ENCODE results near the gene PDE7B.

The PDE7B gene

DNA sequence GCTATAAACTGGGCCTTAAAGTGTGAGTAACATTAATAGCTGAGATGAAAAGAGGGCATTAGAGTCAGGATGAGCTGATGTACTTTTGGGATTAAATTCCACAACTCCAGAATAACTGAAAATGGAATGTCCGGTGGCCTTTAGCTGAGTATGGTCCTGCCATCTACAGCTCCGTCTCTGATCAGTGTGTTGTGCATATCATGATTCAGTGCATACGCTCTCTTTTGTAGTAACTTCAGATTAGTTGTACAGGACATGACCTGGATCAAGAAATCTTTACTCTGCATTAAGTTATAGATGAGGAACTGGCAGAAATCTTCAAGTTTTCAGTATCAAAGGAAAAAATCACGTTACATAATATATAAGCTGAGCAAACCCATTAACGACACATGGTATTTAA lies 306.2 kb downstream of the PDE7B start:
- no peak overlapping the region for H3K27ac Mint-ChIP-seq
- no peak overlapping the region for H3K4me3 Mint-ChIP-seq
- no peaks in the 10 kb centered on the region for H3K36me3 Mint-ChIP-seq
- no peaks in the 10 kb centered on the region for H3K27me3 Mint-ChIP-seq
- H3K9me3 Mint-ChIP-seq (ENCODE audit: low read depth), result no peaks in the 10 kb centered on the region
- no peaks in the 10 kb centered on the region for H3K4me1 Mint-ChIP-seq (ENCODE audit: low read depth)

DNA sequence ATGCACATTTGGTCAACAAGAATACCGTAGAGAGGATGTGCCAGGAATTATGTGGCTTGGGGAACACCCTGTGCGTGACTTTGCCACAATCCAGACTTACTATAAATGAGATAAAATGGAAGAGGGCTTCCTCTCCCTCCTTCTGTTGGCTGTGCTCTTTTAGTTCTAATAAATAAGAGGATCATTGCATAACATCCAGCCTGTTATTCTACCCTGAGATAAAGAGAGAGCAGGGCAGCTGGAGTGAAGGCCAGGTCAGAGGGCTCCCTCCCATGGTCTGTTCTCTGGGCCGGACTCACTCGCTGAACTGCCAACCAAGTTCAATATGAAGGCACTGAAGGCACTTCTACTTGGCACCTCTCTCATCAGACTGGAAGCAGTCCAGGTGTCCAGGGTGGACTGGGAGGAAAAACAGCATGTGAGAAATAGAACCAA lies 306.9 kb downstream of the PDE7B start:
- Mint-ChIP-seq H3K27ac (no peak overlapping the region), H3K4me3 (no peak overlapping the region), H3K27me3 (no peaks in the 10 kb centered on the region), H3K4me1 (ENCODE audit: low read depth) (no peaks in the 10 kb centered on the region), H3K9me3 (ENCODE audit: low read depth) (no peaks in the 10 kb centered on the region), H3K36me3 (no peaks in the 10 kb centered on the region)

- Mint-ChIP-seq H3K27me3 (no peaks in the 10 kb centered on the region), H3K4me3 (no peak overlapping the region), H3K36me3 (no peaks in the 10 kb centered on the region), H3K4me1 (ENCODE audit: low read depth) (no peaks in the 10 kb centered on the region), H3K9me3 (ENCODE audit: low read depth) (no peaks in the 10 kb centered on the region), H3K27ac (no peak overlapping the region)
Measured at GRCh38 chr6:136158971-136159370, 307.5 kb downstream of the PDE7B start.

DNA sequence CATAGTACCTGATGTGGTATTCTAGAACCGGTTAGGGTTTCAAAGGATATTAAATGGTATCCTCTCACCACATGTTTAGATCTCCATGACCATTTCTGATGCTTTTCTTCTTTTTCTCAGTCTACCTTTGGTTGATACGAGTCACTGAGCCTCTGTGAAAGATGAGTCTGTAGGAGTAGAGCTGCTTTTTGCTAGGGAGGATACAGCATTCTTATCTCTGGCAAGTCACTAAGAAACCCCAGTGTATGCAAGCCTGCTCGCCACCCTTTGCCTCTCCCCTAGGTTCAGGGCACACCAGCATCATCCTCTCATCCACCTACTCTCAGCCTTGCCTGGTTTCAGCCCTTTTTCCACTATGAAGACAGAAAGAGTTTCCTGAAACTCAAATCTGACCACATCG lies 308.7 kb downstream of the PDE7B start:
- Mint-ChIP-seq H3K4me1 (ENCODE audit: low read depth) (no peaks in the 10 kb centered on the region), H3K4me3 (no peak overlapping the region), H3K27me3 (no peaks in the 10 kb centered on the region), H3K9me3 (ENCODE audit: low read depth) (no peaks in the 10 kb centered on the region), H3K27ac (no peak overlapping the region), H3K36me3 (no peaks in the 10 kb centered on the region)

GRCh38 chr6:136161950-136162349 lies 310.4 kb downstream of the PDE7B start:
- peaks cover 7% of the 10 kb centered on the region for H3K36me3 Mint-ChIP-seq

DNA sequence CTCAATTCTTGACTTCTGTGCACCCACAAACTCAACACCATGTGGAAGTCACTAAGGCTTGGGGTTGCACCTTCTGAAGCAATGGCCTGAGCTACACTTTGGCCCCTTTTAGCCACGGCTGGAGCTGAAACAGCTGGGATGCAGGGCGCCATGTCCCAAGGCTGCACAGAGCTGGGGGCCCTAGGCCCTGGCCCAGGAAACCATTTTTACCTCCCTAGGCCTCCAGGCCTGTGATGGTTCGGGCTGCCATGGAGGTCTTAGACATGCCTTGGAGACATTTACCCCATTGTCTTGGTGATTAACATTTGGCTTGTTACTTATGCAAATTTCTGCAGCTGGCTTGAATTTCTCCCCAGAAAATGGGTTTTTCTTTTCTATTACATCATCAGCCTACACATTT lies 311.8 kb downstream of the PDE7B start:
- no peaks in the 10 kb centered on the region for H3K27me3 Mint-ChIP-seq
- H3K36me3 Mint-ChIP-seq, result peaks cover 8% of the 10 kb centered on the region
- H3K4me1 Mint-ChIP-seq (ENCODE audit: low read depth), result no peaks in the 10 kb centered on the region
- no peak overlapping the region for H3K27ac Mint-ChIP-seq
- peaks cover 10% of the 10 kb centered on the region for H3K9me3 Mint-ChIP-seq (ENCODE audit: low read depth)
- H3K4me3 Mint-ChIP-seq, result no peak overlapping the region

More at GRCh38 chr6:136161950-136162349, 310.4 kb downstream of the PDE7B start:
- no peak overlapping the region for H3K4me3 Mint-ChIP-seq
- no peak overlapping the region for H3K27ac Mint-ChIP-seq
- H3K9me3 Mint-ChIP-seq (ENCODE audit: low read depth), result peaks cover 7% of the 10 kb centered on the region
- no peaks in the 10 kb centered on the region for H3K4me1 Mint-ChIP-seq (ENCODE audit: low read depth)
- H3K27me3 Mint-ChIP-seq, result no peaks in the 10 kb centered on the region

- H3K9me3 Mint-ChIP-seq (ENCODE audit: low read depth), result peaks cover 10% of the 10 kb centered on the region
- H3K4me3 Mint-ChIP-seq, result no peak overlapping the region
- no peak overlapping the region for H3K27ac Mint-ChIP-seq
- H3K4me1 Mint-ChIP-seq (ENCODE audit: low read depth), result no peaks in the 10 kb centered on the region
- peaks cover 8% of the 10 kb centered on the region for H3K36me3 Mint-ChIP-seq
- H3K27me3 Mint-ChIP-seq, result no peaks in the 10 kb centered on the region
Measured at GRCh38 chr6:136166815-136167214, 315.3 kb downstream of the PDE7B start.

DNA sequence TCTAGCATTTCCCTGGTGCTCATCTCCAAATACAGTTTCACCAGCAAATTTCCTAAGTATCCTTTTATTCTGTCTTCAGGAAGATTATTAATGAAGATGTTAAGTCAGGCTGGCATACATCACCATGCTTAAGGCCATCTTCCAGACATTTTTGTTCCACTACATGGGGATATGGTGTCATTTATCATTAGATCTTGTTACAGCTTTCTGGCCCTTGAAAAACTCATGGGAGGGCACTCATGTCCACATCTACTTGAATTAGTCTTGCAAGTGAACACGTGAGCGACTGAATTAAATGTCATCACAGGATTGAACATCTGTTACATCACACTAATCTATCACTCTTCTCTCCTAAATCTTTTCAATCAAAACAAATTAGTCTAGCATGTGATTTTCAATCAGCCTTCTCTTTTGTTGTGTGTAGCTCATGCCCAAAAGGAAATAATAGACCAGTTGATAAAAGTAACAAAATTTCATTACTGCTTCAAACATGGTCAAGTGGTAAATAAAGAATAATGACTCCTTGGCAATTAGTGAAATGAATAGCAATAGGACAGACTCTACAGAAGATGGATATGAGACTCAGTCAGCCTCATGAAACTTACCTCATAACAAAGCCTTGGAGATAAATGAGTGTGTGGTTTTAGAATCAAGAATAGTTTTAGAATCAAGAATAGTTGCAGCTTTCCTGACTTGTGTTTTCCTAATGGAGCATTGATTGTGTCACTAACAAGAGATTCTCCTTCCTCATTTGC lies 318.1 kb downstream of the PDE7B start:
- Mint-ChIP-seq H3K27me3 (no peaks in the 10 kb centered on the region), H3K4me3 (no peak overlapping the region), H3K4me1 (ENCODE audit: low read depth) (no peaks in the 10 kb centered on the region), H3K9me3 (ENCODE audit: low read depth) (peaks cover 10% of the 10 kb centered on the region), H3K36me3 (peaks cover 8% of the 10 kb centered on the region), H3K27ac (no peak overlapping the region)

DNA sequence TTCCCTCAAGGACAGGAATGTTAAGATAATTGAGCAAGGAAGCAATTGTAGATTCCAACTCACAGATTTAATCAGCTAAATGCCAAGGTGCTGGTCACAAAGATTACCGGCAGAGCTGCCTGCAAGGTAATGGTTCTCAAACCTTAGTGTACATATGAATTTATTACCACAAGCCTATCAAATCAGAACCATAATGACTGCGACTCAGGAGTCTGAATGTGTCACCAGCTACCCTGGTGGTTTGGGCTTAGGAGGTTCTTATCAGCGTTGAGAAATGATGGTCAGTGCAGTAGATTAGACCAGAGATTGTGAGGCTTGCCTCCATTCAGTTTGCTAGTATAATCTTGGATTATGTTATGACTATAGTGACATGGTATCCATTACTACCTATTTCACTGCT lies 319.7 kb downstream of the PDE7B start:
- peaks cover 5% of the 10 kb centered on the region for H3K36me3 Mint-ChIP-seq
- H3K27ac Mint-ChIP-seq, result no peak overlapping the region
- no peaks in the 10 kb centered on the region for H3K27me3 Mint-ChIP-seq
- peaks cover 7% of the 10 kb centered on the region for H3K9me3 Mint-ChIP-seq (ENCODE audit: low read depth)
- no peak overlapping the region for H3K4me3 Mint-ChIP-seq
- no peaks in the 10 kb centered on the region for H3K4me1 Mint-ChIP-seq (ENCODE audit: low read depth)

DNA sequence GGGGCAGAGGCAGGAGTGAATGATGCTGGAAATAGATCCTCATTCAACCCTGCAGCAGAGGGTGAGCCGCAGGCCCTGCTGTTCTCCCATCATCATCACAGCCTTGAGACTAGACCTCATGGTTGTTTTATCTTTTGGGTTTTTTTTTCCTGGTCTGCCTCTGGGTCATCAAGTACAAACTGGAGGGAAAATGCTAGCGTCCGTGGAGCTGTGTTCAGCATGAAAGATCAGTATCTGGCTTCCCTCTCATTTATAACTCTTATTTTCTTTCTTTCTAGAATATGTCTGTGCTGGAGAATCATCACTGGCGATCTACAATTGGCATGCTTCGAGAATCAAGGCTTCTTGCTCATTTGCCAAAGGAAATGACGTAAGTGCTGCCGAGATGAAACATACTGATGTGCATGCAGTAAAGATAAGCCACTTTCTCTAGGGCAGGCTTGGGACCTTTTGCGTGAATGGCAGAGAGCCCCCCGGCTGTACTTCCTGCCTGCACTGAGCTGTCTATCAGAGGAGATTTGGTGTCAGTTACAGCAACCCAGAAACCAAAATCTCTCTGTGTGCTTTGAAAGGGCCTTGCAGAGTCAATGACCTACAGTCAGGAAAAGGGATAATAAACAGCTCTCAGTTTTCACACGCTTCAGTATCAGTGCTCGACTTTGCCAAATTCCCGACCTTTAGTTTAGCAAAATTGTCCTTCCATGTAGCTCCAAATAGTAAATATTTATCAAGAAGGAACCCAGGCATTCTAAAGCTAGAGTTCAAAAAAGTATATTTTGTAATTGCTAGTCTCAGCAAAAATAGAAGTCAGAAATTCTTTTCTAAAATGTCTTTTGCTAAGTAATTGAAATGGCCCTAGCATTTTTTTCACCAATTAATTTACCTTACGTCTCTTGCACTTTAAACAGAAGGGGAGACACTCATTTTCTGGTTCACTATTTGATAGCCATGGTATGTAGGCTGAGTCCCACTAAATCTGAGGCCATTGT lies 322.3 kb downstream of the PDE7B start:
- no peak overlapping the region for H3K4me3 Mint-ChIP-seq
- no peaks in the 10 kb centered on the region for H3K27me3 Mint-ChIP-seq
- H3K4me1 Mint-ChIP-seq (ENCODE audit: low read depth), result no peaks in the 10 kb centered on the region
- no peak overlapping the region for H3K27ac Mint-ChIP-seq
- no peaks in the 10 kb centered on the region for H3K9me3 Mint-ChIP-seq (ENCODE audit: low read depth)
- H3K36me3 Mint-ChIP-seq, result peaks cover 3% of the 10 kb centered on the region

- H3K4me1 Mint-ChIP-seq (ENCODE audit: low read depth), result no peaks in the 10 kb centered on the region
- H3K9me3 Mint-ChIP-seq (ENCODE audit: low read depth), result no peaks in the 10 kb centered on the region
- peaks cover 3% of the 10 kb centered on the region for H3K36me3 Mint-ChIP-seq
- no peak overlapping the region for H3K4me3 Mint-ChIP-seq
- no peak overlapping the region for H3K27ac Mint-ChIP-seq
- H3K27me3 Mint-ChIP-seq, result no peaks in the 10 kb centered on the region
Measured at GRCh38 chr6:136174510-136174909, 323.0 kb downstream of the PDE7B start.

GRCh38 chr6:136175873-136176272 lies 324.4 kb downstream of the PDE7B start:
- Mint-ChIP-seq H3K27ac (no peak overlapping the region), H3K4me1 (ENCODE audit: low read depth) (no peaks in the 10 kb centered on the region), H3K9me3 (ENCODE audit: low read depth) (no peaks in the 10 kb centered on the region), H3K36me3 (peaks cover 3% of the 10 kb centered on the region), H3K27me3 (no peaks in the 10 kb centered on the region), H3K4me3 (no peak overlapping the region)

DNA sequence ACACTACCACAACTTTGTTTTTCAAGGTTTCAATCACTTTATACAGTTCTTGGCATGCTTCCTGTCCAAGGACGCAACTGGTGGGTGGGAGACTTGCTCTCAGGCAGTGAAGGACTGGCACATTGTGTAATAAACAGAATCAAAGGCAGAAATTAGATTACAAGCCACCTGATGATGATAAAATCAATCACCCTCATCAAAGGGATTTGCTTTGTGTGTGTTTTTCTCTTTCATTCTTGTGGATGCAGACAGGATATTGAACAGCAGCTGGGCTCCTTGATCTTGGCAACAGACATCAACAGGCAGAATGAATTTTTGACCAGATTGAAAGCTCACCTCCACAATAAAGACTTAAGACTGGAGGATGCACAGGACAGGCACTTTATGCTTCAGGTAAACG lies 327.2 kb downstream of the PDE7B start:
- H3K9me3 Mint-ChIP-seq (ENCODE audit: low read depth), result no peaks in the 10 kb centered on the region
- H3K27me3 Mint-ChIP-seq, result no peaks in the 10 kb centered on the region
- H3K4me1 Mint-ChIP-seq (ENCODE audit: low read depth), result no peaks in the 10 kb centered on the region
- H3K36me3 Mint-ChIP-seq, result peaks cover 3% of the 10 kb centered on the region
- H3K4me3 Mint-ChIP-seq, result no peak overlapping the region
- H3K27ac Mint-ChIP-seq, result no peak overlapping the region

DNA sequence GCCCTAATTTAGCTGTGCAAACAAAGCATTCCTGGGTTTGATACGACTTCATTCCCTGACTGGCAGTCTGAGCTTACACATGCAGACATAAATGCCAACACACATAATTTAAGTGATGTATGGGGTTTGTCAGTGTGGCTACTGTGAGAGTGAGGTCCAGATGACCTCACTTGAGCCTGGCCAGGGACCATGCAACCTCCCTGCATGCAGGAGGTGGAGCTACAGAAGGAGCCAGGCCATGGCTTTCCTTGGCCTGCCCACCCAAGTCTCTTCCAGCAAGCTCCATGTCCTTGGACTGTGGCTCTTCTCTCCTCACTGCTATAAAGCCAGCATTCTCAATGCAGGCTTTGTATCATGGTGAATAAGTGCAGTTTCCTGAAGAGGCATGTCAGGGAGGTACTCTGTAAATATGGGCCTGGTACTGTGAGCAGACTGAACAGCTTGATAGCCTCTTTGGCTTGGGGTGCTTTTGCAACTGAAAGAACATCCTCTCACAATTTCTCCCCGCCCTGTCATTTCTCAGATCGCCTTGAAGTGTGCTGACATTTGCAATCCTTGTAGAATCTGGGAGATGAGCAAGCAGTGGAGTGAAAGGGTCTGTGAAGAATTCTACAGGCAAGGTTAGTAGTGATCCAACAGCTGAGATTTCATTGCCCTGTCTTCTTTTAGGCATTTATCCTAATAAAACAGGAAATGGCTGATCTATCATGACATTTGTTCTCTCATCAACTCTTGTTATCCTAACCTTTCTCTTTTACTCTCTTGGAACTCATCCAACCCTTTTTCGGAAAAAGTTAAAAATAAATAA lies 329.4 kb downstream of the PDE7B start:
- Mint-ChIP-seq H3K4me1 (ENCODE audit: low read depth) (no peaks in the 10 kb centered on the region), H3K27me3 (no peaks in the 10 kb centered on the region), H3K36me3 (peaks cover 3% of the 10 kb centered on the region), H3K4me3 (no peak overlapping the region), H3K9me3 (ENCODE audit: low read depth) (no peaks in the 10 kb centered on the region), H3K27ac (no peak overlapping the region)

DNA sequence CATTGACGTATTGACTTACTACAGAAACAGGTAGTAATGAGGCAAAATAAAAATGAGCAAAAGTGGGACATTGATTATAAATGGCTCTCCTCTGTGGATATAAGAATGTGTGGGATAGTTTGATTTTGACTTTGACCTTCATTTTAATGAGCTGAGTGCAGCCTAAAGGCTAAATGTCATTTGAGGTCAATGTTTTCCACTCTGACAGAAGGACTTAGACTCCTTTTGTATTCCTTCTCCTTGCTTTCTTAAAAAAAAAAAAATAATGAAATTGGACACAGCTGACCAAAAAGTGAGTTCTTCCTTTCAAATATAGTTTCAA lies 330.0 kb downstream of the PDE7B start:
- no peaks in the 10 kb centered on the region for H3K27me3 Mint-ChIP-seq
- no peaks in the 10 kb centered on the region for H3K9me3 Mint-ChIP-seq (ENCODE audit: low read depth)
- H3K4me3 Mint-ChIP-seq, result no peak overlapping the region
- H3K36me3 Mint-ChIP-seq, result peaks cover 3% of the 10 kb centered on the region
- H3K27ac Mint-ChIP-seq, result no peak overlapping the region
- no peaks in the 10 kb centered on the region for H3K4me1 Mint-ChIP-seq (ENCODE audit: low read depth)

Measured in activated naive CD8-positive, alpha-beta T cell (primary cell).